ENCODE results near the gene PPP1R27.

GRCh38 chr17:81831563-81831956 lies 3.3 kb downstream of the PPP1R27 start:
- TF ChIP-seq CTCF (IDR thresholded peaks at IDR 0.05; ENCODE audit: low read depth, low read length, missing input control) (no peak), REST (IDR thresholded peaks at IDR 0.05) (no peak), GABPA (IDR thresholded peaks at IDR 0.05 in 1 of 2, conservative IDR thresholded peaks at IDR 0.05 in 1 of 2) (no peak), YY1 (IDR thresholded peaks at IDR 0.05) (no peak), RAD21 (IDR thresholded peaks at IDR 0.05) (no peak)

Data from liver (tissue), 3 donors.